Fibroblast of lung (primary cell): ENCODE results near the gene FOXL3. TPM values are rescaled to one million over a fixed set of nuclear protein-coding genes. Genes with fewer than 3 reads are reported as not detected.

Experiments
- DNase-seq, 2 donors: peaks; one replicate each; pipeline versions ENCODE4 v3.0.0 to v3.0.0-alpha.2; 2010; ENCODE audit warnings: low read depth in 2 of 2
- H2AFZ ChIP-seq: 2 replicates; pipeline ENCODE4 v1.5.1; 2012; ENCODE audit warnings: low read length, control low read depth, inconsistent platforms
- H3K27ac ChIP-seq: 2 replicates; pipeline ENCODE4 v1.5.1; 2011; ENCODE audit warnings: low read length, control low read depth; ENCODE audit not compliant: insufficient read depth
- H3K27me3 ChIP-seq: 2 replicates; pipeline ENCODE4 v1.5.1; 2011; ENCODE audit warnings: mild to moderate bottlenecking, low read length; ENCODE audit not compliant: control insufficient read depth, insufficient read depth
- H3K36me3 ChIP-seq: 2 replicates; pipeline ENCODE4 v1.5.1; 2011; ENCODE audit warnings: low read length; ENCODE audit not compliant: control insufficient read depth, insufficient read depth
- H3K4me1 ChIP-seq: 2 replicates; pipeline ENCODE4 v1.5.1; 2011; ENCODE audit warnings: low read length; ENCODE audit not compliant: control insufficient read depth, insufficient read depth; ENCODE audit errors: extremely low read depth
- H3K4me2 ChIP-seq: 2 replicates; pipeline ENCODE4 v1.5.1; 2011; ENCODE audit warnings: low read length, control low read depth; ENCODE audit not compliant: insufficient read depth; ENCODE audit errors: extremely low read depth
- H3K4me3 ChIP-seq, 4 experiments: fragments of 200-600 bp in 1 of 4; sonication (generic) in 1 of 4; replicated peaks in 1 of 4; 2 replicates each; pipeline ENCODE4 v1.5.1; 2011 to 2016; ENCODE audit warnings: low read length in 4 of 4, low read depth in 3 of 4, mild to moderate bottlenecking in 3 of 4, control low read depth in 2 of 4, inconsistent platforms in 1 of 4, mixed read lengths in 1 of 4; ENCODE audit not compliant: insufficient read depth in 1 of 4; ENCODE audit errors: control extremely low read depth in 1 of 4
- H3K79me2 ChIP-seq: 2 replicates; pipeline ENCODE4 v1.5.1; 2012; ENCODE audit warnings: mild to moderate bottlenecking, low read length, inconsistent platforms; ENCODE audit not compliant: control insufficient read depth, insufficient read depth
- H3K9ac ChIP-seq: 2 replicates; pipeline ENCODE4 v1.5.1; 2011; ENCODE audit warnings: mild to moderate bottlenecking, low read length, control low read depth; ENCODE audit not compliant: insufficient read depth
- H3K9me3 ChIP-seq: 2 replicates; pipeline ENCODE4 v1.5.1; 2012; ENCODE audit warnings: low read depth, low read length; ENCODE audit not compliant: control insufficient read depth, insufficient read depth
- H4K20me1 ChIP-seq: 2 replicates; pipeline ENCODE4 v1.5.1; 2011; ENCODE audit warnings: low read length; ENCODE audit not compliant: control insufficient read depth, insufficient read depth; ENCODE audit errors: extremely low read depth
- EZH2 ChIP-seq: IDR thresholded peaks from 2 replicates; pipeline ENCODE4 v1.5.1; 2012; ENCODE audit warnings: low read length, control low read depth, mild to moderate bottlenecking; ENCODE audit errors: missing control alignments
- polyA plus RNA-seq, 2 donors: library from polyadenylated mRNA; depleted of rRNA in 1 of 2; stranded (reverse) in 1 of 2; unstranded in 1 of 2; fragments of >200 nt; gene quantifications; 2 replicates each; pipeline ENCODE4 v1.2.1, GENCODE V29; 2011 to 2012; ENCODE audit warnings: missing spikeins in 1 of 2
- total RNA-seq: library from RNA; depleted of rRNA; stranded (reverse); fragments of >200 nt; gene quantifications from 2 replicates; pipeline ENCODE4 v1.2.1, GENCODE V29; 2014
- TF ChIP-seq, protein P1 (sequence below), 2 donors: IDR thresholded peaks in 1 of 2; conservative IDR thresholded peaks in 1 of 2; 1 replicate in 1 of 2; 2 replicates in 1 of 2; pipeline ENCODE4 v1.5.1; 2011 to 2012; ENCODE audit warnings: low read length in 2 of 2, control low read depth in 1 of 2, inconsistent platforms in 1 of 2, low read depth in 1 of 2, mild to moderate bottlenecking in 1 of 2

The FOXL3 gene
- total and polyA plus RNA-seq, 2 donors (not counting 1 experiment from before 2014, with no cell fraction given), result not detected

DNA sequence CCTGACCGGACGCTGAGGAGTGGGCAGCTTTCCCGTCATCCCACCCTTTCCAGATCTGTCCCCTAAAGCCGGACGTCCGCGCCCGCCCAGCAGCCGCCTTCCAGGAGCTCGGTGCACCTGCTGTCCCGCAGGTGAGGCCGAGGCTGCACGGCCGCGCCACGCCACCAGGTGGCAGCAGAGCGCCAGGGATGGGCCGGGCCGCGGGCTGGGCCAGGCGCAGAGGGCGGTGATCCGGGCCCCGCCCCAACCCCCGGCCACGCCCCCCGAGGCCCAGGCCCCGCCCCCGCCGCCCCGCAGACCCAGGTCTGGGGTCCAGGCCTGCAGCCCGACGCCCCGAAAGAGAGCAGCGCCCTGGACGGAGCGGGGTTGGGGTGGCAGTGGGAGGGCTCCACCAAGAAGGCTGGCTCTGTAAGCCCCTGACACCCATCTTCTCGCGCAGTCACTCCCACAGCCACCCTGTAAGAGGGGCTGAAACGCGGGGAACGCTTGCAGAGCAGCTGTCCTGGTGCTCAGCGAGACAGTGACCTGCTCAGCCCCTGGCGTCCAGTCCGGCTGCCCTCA, 32.2 kb downstream of the FOXL3 start:
- Histone ChIP-seq H3K4me2 (no peak overlapping the region), H3K27me3 (peaks cover 10% of the 10 kb centered on the region), H2AFZ (no peak overlapping the region), H3K36me3 (no peaks in the 10 kb centered on the region), H3K4me1 (no peaks in the 10 kb centered on the region), H4K20me1 (no peaks in the 10 kb centered on the region), H3K9ac (no peak overlapping the region), H3K79me2 (no peaks in the 10 kb centered on the region), H3K9me3 (no peaks in the 10 kb centered on the region), H3K27ac (no peak overlapping the region), H3K4me3 (no peak overlapping the region)
- peak; percentile 10 to 14 for DNase-seq
- TF ChIP-seq, protein P1, sequence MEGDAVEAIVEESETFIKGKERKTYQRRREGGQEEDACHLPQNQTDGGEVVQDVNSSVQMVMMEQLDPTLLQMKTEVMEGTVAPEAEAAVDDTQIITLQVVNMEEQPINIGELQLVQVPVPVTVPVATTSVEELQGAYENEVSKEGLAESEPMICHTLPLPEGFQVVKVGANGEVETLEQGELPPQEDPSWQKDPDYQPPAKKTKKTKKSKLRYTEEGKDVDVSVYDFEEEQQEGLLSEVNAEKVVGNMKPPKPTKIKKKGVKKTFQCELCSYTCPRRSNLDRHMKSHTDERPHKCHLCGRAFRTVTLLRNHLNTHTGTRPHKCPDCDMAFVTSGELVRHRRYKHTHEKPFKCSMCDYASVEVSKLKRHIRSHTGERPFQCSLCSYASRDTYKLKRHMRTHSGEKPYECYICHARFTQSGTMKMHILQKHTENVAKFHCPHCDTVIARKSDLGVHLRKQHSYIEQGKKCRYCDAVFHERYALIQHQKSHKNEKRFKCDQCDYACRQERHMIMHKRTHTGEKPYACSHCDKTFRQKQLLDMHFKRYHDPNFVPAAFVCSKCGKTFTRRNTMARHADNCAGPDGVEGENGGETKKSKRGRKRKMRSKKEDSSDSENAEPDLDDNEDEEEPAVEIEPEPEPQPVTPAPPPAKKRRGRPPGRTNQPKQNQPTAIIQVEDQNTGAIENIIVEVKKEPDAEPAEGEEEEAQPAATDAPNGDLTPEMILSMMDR (conservative IDR thresholded peaks at IDR 0.05 in 1 of 2, IDR thresholded peaks at IDR 0.05 in 1 of 2; ENCODE audit: low read depth in 1 of 2, low read length in 2 of 2), result peak; percentile 60
- no peak for TF ChIP-seq EZH2

DNA sequence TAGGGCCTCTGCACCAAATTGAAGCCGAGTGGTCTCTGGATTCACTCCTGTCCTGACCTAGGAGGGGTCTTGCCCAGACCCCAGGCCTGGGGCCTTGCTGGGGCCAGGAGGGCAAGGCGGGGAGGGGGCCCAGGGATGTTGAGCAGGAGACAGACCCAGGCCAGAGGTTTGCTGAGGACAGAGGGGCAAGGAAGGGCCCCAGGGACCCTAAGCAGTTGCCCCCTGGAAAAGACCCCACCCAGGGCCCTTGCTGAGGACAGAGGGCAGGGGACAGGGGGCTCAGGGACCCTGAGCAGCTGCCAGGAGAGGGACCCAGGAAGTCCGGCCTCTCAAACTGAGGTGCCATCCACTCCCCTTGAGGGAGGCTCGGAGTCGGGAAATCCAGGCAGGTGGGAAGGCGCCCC, 32.7 kb downstream of the FOXL3 start:
- no peak for TF ChIP-seq EZH2
- TF ChIP-seq, protein P1 (conservative IDR thresholded peaks at IDR 0.05 in 1 of 2, IDR thresholded peaks at IDR 0.05 in 1 of 2; ENCODE audit: low read depth in 1 of 2, low read length in 2 of 2), result no peak
- Histone ChIP-seq H3K4me2 (no peak overlapping the region), H4K20me1 (no peaks in the 10 kb centered on the region), H3K9ac (no peak overlapping the region), H3K4me3 (no peak overlapping the region), H3K27ac (no peak overlapping the region), H3K9me3 (no peaks in the 10 kb centered on the region), H3K79me2 (no peaks in the 10 kb centered on the region), H2AFZ (no peak overlapping the region), H3K4me1 (no peaks in the 10 kb centered on the region), H3K27me3 (peaks cover 10% of the 10 kb centered on the region), H3K36me3 (no peaks in the 10 kb centered on the region)
- no peak for DNase-seq

DNA sequence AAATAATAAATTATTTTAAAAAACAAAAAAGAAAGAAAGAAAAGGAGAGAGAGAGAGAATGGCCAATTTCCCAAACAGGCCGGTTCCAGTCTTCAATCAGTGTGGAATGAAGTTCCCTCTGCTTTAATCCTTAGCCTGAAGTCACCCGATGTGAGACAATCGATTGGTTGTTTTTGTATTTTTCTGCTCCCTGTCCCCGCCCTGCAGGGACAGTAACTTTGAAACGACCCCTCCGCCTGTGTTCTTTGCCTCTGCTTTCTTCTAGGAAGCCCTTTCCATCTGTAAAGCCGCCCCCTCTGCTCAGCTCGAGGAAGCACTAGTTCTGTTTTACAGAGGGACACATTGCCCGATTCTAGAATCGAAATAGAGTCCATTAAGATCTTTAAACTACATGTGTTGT, 33.4 kb downstream of the FOXL3 start:
- Histone ChIP-seq H3K36me3 (no peaks in the 10 kb centered on the region), H3K27me3 (peaks cover 6% of the 10 kb centered on the region), H3K4me1 (no peaks in the 10 kb centered on the region), H3K4me3 (no peak overlapping the region), H3K9me3 (no peaks in the 10 kb centered on the region), H3K27ac (no peak overlapping the region), H4K20me1 (no peaks in the 10 kb centered on the region), H3K4me2 (no peak overlapping the region), H3K79me2 (no peaks in the 10 kb centered on the region), H2AFZ (no peak overlapping the region), H3K9ac (no peak overlapping the region)
- no peak for DNase-seq
- TF ChIP-seq, protein P1 (conservative IDR thresholded peaks at IDR 0.05 in 1 of 2, IDR thresholded peaks at IDR 0.05 in 1 of 2; ENCODE audit: low read depth in 1 of 2, low read length in 2 of 2), result no peak
- TF ChIP-seq EZH2, result no peak
